HepG2 (cell line): ENCODE results near the gene ZDHHC14. TPM values are rescaled to one million over a fixed set of nuclear protein-coding genes. Genes with fewer than 3 reads are reported as not detected.

Experiments
- ATAC-seq: fragments of 200-7000 bp; cut with Tn5 transposase; 3 replicates; pipeline ENCODE4 v1.9.1; 2020; ENCODE audit warnings: mild to moderate bottlenecking, moderate library complexity
- BruUV-seq: library from RNA; stranded (reverse); fragments of 400-500 nt; replicated peaks from 2 replicates; lab custom pipeline; 2021; lab: Mats Ljungman, UMichigan
- CTCF ChIA-PET: fragments of 300-600 bp; formaldehyde crosslinking; extraction: SDS; loops from one replicate; lab custom pipeline; 2021; ENCODE audit warnings: low total read pairs, inconsistent platforms, low intra/inter-chr PET ratio; lab: Yijun Ruan, JAX
- POLR2A ChIA-PET: fragments of 350-600 bp; sonication (Branson Sonifier 250); formaldehyde crosslinking; loops from one replicate; lab custom pipeline; 2020; ENCODE audit warnings: antibody characterized with exemption, inconsistent platforms; lab: Yijun Ruan, JAX
- DNase-seq: peaks from one replicate; pipeline ENCODE4 v3.0.0-alpha.2; 2015; ENCODE audit warnings: low spot score
- FAIRE-seq: peaks from 3 replicates; lab custom pipeline; 2011; peaks lifted over from hg19 to GRCh38; lab: Jason Lieb, UNC
- H2AFZ ChIP-seq: one replicate; pipeline ENCODE4 v1.6.1; 2011; ENCODE audit warnings: low read length, inconsistent platforms
- H3K27ac ChIP-seq: fragments of 300-600 bp; 3 replicates; pipeline ENCODE4 v1.8.0; 2011; ENCODE audit warnings: mixed run types, mild to moderate bottlenecking, mixed read lengths, low read length, inconsistent platforms; ENCODE audit not compliant: insufficient read depth; ENCODE audit errors: extremely low read length
- H3K27me3 ChIP-seq, 2 experiments: fragments of 200-600 bp in 1 of 2; 2 replicates in 1 of 2; 3 replicates in 1 of 2; pipeline versions ENCODE4 v1.6.0 to v1.8.0; 2011; ENCODE audit warnings: low read length in 2 of 2, mild to moderate bottlenecking in 2 of 2, moderate library complexity in 2 of 2, inconsistent platforms in 1 of 2; ENCODE audit not compliant: insufficient read depth in 2 of 2, control insufficient read depth in 1 of 2
- H3K36me3 ChIP-seq, 2 experiments: fragments of 200-600 bp in 1 of 2; replicated peaks in 1 of 2; 2 replicates in 1 of 2; 3 replicates in 1 of 2; pipeline versions ENCODE4 v1.5.1 to v1.8.0; 2011; ENCODE audit warnings: low read length in 2 of 2, inconsistent platforms in 1 of 2; ENCODE audit not compliant: insufficient read depth in 2 of 2, control insufficient read depth in 1 of 2
- H3K4me1 ChIP-seq: 2 replicates; pipeline ENCODE4 v1.5.1; 2012; ENCODE audit warnings: low read length, inconsistent platforms; ENCODE audit not compliant: insufficient read depth
- H3K4me2 ChIP-seq: 2 replicates; pipeline ENCODE4 v1.6.0; 2011; ENCODE audit warnings: low read depth, low read length, inconsistent platforms
- H3K4me3 ChIP-seq, 3 experiments: fragments of 200-600 bp in 1 of 3; sonication (generic), shearing (Covaris generic) in 1 of 3; replicated peaks in 1 of 3; 2 replicates each; pipeline ENCODE4 v1.5.1; 2011 to 2016; ENCODE audit warnings: low read length in 3 of 3, inconsistent platforms in 2 of 3, low read depth in 2 of 3, mild to moderate bottlenecking in 2 of 3, control low read depth in 1 of 3, mixed read lengths in 1 of 3; ENCODE audit not compliant: insufficient read depth in 1 of 3
- H3K79me2 ChIP-seq: one replicate; pipeline ENCODE4 v1.6.1; 2011; ENCODE audit warnings: low read length, inconsistent platforms; ENCODE audit not compliant: insufficient read depth
- H3K9ac ChIP-seq: 2 replicates; pipeline ENCODE4 v1.6.0; 2011; ENCODE audit warnings: mild to moderate bottlenecking, low read depth, low read length, inconsistent platforms; ENCODE audit not compliant: insufficient read depth
- H3K9me3 ChIP-seq: 2 replicates; pipeline ENCODE4 v1.5.1; 2012; ENCODE audit warnings: mild to moderate bottlenecking, low read length
- H4K20me1 ChIP-seq: 2 replicates; pipeline ENCODE4 v1.6.0; 2011; ENCODE audit warnings: inconsistent platforms, mild to moderate bottlenecking, low read length, moderate library complexity; ENCODE audit not compliant: insufficient read depth
- ATF7 ChIP-seq, 2 experiments: fragments of 450-650 bp in 1 of 2; sonication (generic) in 1 of 2; formaldehyde crosslinking in 1 of 2; IDR thresholded peaks; 2 replicates each; pipeline versions ENCODE4 v1.4.0 to v1.6.1; 2016 to 2020; ENCODE audit warnings: antibody characterized with exemption in 1 of 2, mild to moderate bottlenecking in 1 of 2, missing genetic modification reagents in 1 of 2
- GTF2F1 ChIP-seq: fragments of 150-350 bp; IDR thresholded peaks from 2 replicates; pipeline ENCODE4 v1.6.1; 2014; ENCODE audit warnings: low read length
- KLF6 ChIP-seq: IDR thresholded peaks from 2 replicates; pipeline ENCODE4 v1.8.0; 2016; ENCODE audit warnings: missing biosample characterization, missing genetic modification reagents
- SMAD1 ChIP-seq: sonication (generic); formaldehyde crosslinking; IDR thresholded peaks from 2 replicates; pipeline ENCODE4 v1.4.0; 2020; ENCODE audit warnings: missing genetic modification reagents, low read depth, mild to moderate bottlenecking, borderline replicate concordance
- THAP9 ChIP-seq: sonication (generic); formaldehyde crosslinking; IDR thresholded peaks from 2 replicates; pipeline ENCODE4; 2020; ENCODE audit warnings: missing genetic modification reagents, mild to moderate bottlenecking, borderline replicate concordance
- ZMYM3 ChIP-seq: sonication (generic); formaldehyde crosslinking; IDR thresholded peaks from 2 replicates; pipeline ENCODE4 v1.5.1; 2020; ENCODE audit warnings: mild to moderate bottlenecking, missing genetic modification reagents
- ZNF12 ChIP-seq: sonication (generic); formaldehyde crosslinking; IDR thresholded peaks from 2 replicates; pipeline ENCODE4 v1.5.0; 2020; ENCODE audit warnings: missing genetic modification reagents
- WGBS: methylation state at CpG from one replicate; pipeline ENCODE4 v1.1.6; 2017; ENCODE audit warnings: low lambda C conversion rate; 5-methylcytosine and 5-hydroxymethylcytosine counted together
- in situ Hi-C: cut with HindIII; loops from 2 replicates; pipeline ENCODE4 v1.10.0; 2017; ENCODE audit warnings: low pct_unique_long_range_greater_than_20kb; ENCODE audit not compliant: extremely low pct_ligation_motif_present
- intact Hi-C: fragments of 100-400 bp; cut with micrococcal nuclease; formaldehyde crosslinking; loops from one replicate; pipeline ENCODE4 v1.10.0; 2022; ENCODE audit not compliant: unreplicated experiment
- polyA plus RNA-seq, 8 experiments: library from polyadenylated mRNA; depleted of rRNA in 3 of 8; stranded (reverse) in 7 of 8; unstranded in 1 of 8; fragments of >200 nt; fragmentation: Illumina TruSeq in 4 of 8; extraction: Trizol in 4 of 8; gene quantifications; 2 replicates each; pipeline versions ENCODE4 v1.2.1 to v1.2.3, GENCODE V29; 2011 to 2016; ENCODE audit warnings: low read depth in 4 of 8, missing spikeins in 1 of 8, mixed read lengths in 1 of 8; ENCODE audit not compliant: insufficient read depth in 1 of 8
- total RNA-seq, 5 experiments: library from RNA; depleted of rRNA; stranded (reverse); fragments of >200 nt; fragmentation: Illumina TruSeq; extraction: Trizol; gene quantifications; 2 replicates each; pipeline ENCODE4 v1.2.3, GENCODE V29; 2016; ENCODE audit warnings: low read depth in 1 of 5

Gene ZDHHC14
- total and polyA plus RNA-seq, 2 of the 13 experiments (the other 11 are each of a cell fraction or from before 2014, with no cell fraction given): 3.7 to 9.5 TPM

GRCh38 chr6:157500022-157500421 lies 119.0 kb downstream of the ZDHHC14 start:
- in situ Hi-C loops: no loop called here

DNA sequence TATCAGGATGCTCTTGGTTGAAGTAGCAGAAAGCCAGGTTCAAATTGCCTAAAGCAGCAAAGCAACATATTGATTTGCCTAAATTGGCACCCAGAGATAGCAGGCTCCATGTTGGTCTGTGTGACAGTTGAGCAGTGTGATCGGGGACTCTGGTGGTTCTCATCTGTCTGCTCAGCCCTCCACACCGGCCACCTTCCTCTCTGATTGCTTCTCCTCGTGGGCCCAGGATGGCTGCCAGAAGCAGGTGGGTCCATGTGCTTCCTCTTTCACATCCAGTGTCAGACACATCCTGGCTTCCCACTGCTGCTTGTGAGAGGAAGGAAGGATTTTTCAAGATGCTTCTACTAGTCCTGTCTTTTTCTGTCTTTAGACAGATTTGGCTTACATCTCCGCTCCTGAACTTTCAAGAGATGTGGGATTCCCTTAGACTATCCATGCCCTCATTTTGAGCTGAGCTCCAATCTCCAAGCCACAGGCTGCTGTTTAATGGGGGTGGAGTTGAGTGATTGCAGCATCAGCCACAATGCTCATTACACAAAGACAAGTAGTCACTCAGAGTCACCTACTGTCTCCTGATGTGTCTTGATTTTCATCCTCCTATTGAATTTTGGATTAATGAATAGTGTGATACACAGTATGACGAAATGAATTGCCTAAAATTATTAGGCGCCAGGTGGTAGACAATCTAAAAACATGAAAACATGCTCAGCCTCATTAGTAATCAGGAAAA lies 122.2 kb downstream of the ZDHHC14 start:
- intact Hi-C loops: no loop called here
- H3K27ac ChIP-seq: no peak overlapping the region

More at GRCh38 chr6:157500022-157500421, 119.0 kb downstream of the ZDHHC14 start:
- Histone ChIP-seq H3K36me3 (no peaks in the 10 kb centered on the region), H3K27me3 (no peaks in the 10 kb centered on the region), H4K20me1 (no peaks in the 10 kb centered on the region), H3K4me2 (no peak overlapping the region), H3K27ac (no peak overlapping the region), H2AFZ (no peak overlapping the region), H3K9me3 (no peaks in the 10 kb centered on the region), H3K4me3 (no peak overlapping the region), H3K9ac (no peak overlapping the region), H3K79me2 (no peaks in the 10 kb centered on the region), H3K4me1 (0 out of 2 replicates have a peak, but pooled peaks cover 4% of the 10 kb centered on the region)
- TF ChIP-seq ZMYM3 (CRISPR knock-in tag) (0 out of 2 replicates have a peak, but pooled peaks have one; percentile 19), KLF6 (CRISPR knock-in tag) (no peak)
- intact Hi-C loops: no loop called here
- CTCF ChIA-PET: no interaction called here
- POLR2A ChIA-PET: no interaction called here
- no TSS peak for BruUV-seq
- no peak for DNase-seq
- 64% methylated on average over 1 of the region's 1 CpG for WGBS
- FAIRE-seq: no peak
- ATAC-seq: no peak

More for the DNA sequence above, 122.2 kb downstream of the ZDHHC14 start:
- ChIA-PET CTCF (no interaction called here), POLR2A (no interaction called here)
- no peaks in the 10 kb centered on the region for H3K36me3 ChIP-seq
- DNase-seq: no peak
- peaks cover 8% of the 10 kb centered on the region; the same call in 1 of the 2 replicates for H3K4me1 ChIP-seq
- H3K9me3 ChIP-seq: peaks cover 12% of the 10 kb centered on the region
- no peak overlapping the region for H3K4me2 ChIP-seq
- 93% methylated on average over 6 of the region's 6 CpGs for WGBS
- no TSS peak for BruUV-seq
- no peaks in the 10 kb centered on the region for H4K20me1 ChIP-seq
- no peak for ATAC-seq
- no peak for TF ChIP-seq GTF2F1
- TF ChIP-seq ATF7 (IDR thresholded peaks at IDR 0.05): no peak
- TF ChIP-seq ATF7 (CRISPR knock-in tag; IDR thresholded peaks at IDR 0.05): no peak
- no peak for TF ChIP-seq ZNF12 (CRISPR knock-in tag)
- TF ChIP-seq THAP9 (CRISPR knock-in tag): no peak
- no peak for TF ChIP-seq SMAD1
- no peaks in the 10 kb centered on the region for H3K27me3 ChIP-seq
- no peak for FAIRE-seq
- H3K9ac ChIP-seq: no peak overlapping the region
- H3K4me3 ChIP-seq: no peak overlapping the region
- H2AFZ ChIP-seq: no peak overlapping the region
- H3K79me2 ChIP-seq: no peaks in the 10 kb centered on the region
- in situ Hi-C loops: no loop called here
